Right hindlimb (tissue), 1 donor: ENCODE data around the gene KCNJ12.
"Not testable (repeated sequence)": the region's sequence is repeated elsewhere in the genome, so short reads cannot be mapped to it uniquely, and the experiment has no call there.

Source experiments
- DNase-seq: peaks from one replicate; pipeline ENCODE4 v3.0.0-alpha.2; 2018

KCNJ12 gene

GRCh38 chr17:21422311-21423189 lies 46.4 kb downstream of the KCNJ12 start:
- DNase-seq, result not testable (repeated sequence)

- DNase-seq, result not testable (repeated sequence)
Observed at GRCh38 chr17:21423190-21423493, 47.0 kb downstream of the KCNJ12 start.

- not testable (repeated sequence) for DNase-seq
Observed at GRCh38 chr17:21424697-21425096, 48.5 kb downstream of the KCNJ12 start.

- no peak for DNase-seq
Observed at GRCh38 chr17:21425321-21425720, 49.2 kb downstream of the KCNJ12 start.

DNA sequence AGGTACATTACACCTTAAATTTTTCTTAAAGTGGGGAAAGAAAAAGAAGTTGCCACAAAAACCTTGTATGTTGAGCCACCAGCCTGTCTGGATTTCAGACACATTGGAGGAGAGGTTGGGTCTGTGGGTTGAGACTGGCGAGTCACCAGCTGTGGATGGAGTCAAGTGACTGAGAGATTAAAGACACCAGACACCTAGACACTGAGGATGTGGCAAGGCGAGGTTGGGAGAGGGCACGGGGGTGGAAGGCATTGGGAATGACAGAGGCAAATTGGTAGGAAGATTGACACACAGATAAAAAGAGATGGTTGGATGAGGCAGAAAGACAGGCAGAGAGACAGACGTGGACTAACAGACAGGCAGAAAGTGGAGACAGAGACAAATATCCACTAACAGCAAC lies 49.6 kb downstream of the KCNJ12 start:
- no peak for DNase-seq

GRCh38 chr17:21426246-21426645 lies 50.1 kb downstream of the KCNJ12 start:
- not testable (repeated sequence) for DNase-seq

DNA sequence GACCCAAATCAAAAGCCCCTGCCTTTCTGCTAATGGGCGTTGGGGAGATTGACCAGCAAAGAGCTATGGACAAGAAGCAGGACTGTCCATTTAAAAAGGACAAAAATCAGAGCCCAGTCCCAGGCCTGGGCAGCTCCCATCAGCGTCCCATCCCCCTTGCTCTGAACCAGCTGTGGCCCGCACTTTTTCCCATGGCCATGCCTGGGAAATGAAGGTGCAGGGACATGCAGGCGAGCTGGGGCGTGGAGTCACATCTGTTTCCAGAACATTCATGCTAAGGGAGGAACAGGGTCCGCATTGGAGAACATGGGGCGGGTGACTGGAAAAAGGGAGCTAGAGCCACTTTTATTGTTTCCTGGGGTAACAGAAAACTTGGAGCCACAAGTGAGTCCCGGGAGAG lies 50.7 kb downstream of the KCNJ12 start:
- DNase-seq, result not testable (repeated sequence)

DNA sequence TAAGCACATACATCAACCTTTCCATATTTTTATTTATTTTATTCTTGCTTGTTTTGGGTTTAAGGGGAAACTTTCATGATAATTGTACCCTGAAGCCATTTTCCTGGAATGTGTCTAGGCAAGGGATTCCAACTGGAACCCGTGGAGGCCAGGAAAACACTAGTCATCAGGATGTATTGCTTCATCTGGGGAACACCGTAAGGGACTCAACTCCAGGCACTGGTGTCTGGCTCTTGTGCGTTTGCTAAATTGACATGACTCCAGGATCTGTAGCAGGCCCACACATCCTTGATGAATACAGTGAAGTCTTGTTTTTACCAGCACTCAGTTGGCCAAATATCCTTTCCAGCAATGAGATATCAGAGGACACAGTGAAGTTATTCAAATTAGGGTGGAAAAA lies 51.6 kb downstream of the KCNJ12 start:
- not testable (repeated sequence) for DNase-seq

DNA sequence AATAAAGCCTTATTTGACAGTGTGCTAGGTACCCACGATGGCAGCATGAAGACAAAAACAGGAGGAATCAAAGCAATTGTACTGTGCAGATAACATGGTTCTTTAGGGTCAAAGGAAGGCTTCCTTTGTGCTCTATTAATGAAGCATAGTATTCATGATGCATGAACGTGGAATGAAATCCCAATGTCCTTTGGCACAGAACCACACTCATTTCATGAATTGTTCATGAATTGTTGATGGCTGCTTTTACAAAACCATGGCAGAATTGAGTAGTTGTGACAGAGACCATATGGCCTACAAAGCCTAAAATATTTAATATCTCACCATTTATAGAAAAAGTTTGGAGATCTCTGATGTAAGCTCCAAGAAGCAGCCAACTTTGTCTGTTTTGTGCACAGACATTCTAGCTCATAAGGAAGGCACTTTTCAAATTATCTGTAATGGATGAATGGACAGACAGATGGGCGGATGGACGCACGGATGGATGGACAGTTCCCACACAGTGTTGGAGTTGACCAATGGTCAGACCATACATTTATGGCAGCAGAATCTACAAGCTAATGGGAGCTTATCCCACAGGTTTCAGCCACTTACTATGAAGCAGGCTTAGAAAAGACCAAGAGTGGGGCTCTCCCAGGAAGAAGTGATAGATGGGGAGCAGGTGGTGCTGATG lies 52.7 kb downstream of the KCNJ12 start:
- not testable (repeated sequence) for DNase-seq

DNA sequence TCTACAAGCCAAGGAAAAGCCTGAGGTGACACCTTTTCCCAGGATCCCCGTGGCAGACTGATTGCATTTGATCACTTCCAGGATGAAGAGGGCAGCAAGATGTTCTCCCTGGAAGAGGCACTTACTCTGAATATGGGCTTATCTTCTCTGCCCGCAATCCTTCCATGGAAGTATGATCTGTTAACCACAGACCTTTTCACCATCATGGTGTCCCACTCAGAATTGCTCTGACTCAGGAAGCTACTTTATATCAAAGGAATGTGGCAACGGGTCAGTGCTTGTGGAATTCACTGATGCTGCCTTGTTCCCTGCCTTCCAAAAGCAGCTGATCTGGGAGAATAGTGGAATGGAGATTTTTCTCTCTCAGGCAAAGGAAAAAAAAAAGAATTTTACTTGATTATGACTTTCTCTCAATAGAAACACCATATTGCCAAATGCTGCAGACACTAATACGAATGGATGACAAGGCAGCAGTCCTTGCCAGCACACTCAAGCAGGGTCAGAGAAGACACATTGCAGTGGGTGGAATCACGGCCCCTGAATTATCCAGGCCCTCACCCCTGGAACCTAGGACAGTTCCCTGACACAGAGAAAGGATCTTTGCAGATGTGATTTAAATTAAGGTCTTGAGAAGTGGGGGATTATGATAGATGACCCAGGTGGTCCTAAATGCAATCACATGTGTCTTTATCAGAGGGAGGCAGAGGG lies 53.9 kb downstream of the KCNJ12 start:
- not testable (repeated sequence) for DNase-seq

- not testable (repeated sequence) for DNase-seq
Observed at GRCh38 chr17:21433971-21434370, 57.8 kb downstream of the KCNJ12 start.

- not testable (repeated sequence) for DNase-seq
Observed at GRCh38 chr17:21434976-21435375, 58.8 kb downstream of the KCNJ12 start.

DNA sequence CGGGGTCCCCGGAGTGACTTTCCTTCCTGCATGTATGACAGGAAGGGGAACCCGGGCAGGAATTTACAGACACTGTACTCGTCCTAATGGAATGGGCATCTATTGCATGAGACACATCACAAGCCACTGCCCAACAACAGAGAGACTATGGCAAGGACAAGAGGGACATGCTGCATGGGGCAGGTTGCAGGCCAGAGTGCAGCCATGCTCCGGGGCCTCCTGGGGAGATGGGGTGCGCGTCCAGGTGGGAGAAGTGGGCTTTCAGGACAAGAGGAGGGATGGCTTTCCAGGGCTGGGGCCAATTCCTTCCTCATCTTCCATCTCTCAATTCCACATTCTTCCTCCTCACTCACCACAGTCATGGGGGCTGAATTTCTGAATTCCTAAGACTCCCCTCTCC lies 60.3 kb downstream of the KCNJ12 start:
- not testable (repeated sequence) for DNase-seq

- DNase-seq, result not testable (repeated sequence)
Observed at GRCh38 chr17:21436883-21437836, 61.0 kb downstream of the KCNJ12 start.

- DNase-seq, result not testable (repeated sequence)
Observed at GRCh38 chr17:21438316-21439014, 62.3 kb downstream of the KCNJ12 start.

- not testable (repeated sequence) for DNase-seq
Observed at GRCh38 chr17:21439015-21439336, 62.8 kb downstream of the KCNJ12 start.

DNA sequence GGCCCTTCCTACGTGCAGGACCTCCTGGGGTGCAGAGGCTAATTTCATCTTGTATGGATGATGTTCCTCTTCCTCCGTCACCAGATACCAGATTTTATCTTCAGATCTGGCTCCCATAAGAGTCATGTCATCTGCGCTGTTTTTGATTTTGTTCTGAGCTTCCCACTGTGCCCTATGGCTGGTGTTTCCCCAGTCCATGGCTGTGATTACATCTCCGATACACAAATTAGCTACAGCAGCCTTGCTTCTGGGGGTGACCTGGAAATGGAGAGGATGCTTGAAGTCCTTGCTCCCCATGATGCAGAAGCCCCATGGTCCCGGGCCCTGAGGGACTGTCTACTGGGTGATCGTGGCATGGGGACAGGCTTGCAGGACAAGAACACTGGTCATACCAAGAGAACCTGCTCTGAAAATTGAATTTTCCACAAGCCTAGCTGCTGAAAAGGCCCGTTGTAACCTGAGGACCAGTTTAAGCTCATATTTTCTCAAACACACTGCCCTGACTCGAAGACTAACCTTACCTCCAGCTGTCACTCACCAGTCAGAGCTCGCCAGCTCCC lies 69.0 kb downstream of the KCNJ12 start:
- no peak for DNase-seq

GRCh38 chr17:21447552-21447951 lies 71.4 kb downstream of the KCNJ12 start:
- DNase-seq, result not testable (repeated sequence)

- not testable (repeated sequence) for DNase-seq
Observed at GRCh38 chr17:21449891-21450290, 73.7 kb downstream of the KCNJ12 start.

DNA sequence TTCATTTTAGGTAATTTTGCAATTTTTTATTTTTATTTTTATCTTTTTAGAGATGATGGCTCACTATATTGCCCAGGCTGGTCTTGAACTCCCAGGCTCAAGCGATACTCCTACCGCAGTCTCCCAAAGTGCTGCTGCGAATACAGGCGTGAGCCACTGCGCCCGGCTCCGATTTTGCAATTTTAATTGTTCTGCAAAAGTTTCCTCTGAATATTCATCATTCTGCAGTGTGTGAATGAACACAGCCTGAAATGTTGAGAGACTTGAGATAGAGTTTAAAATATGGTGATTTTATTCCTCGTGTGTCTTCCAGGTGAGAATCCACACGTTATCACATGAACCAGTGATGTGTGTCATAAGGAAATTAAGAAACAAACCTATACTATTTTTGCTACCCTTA lies 75.8 kb downstream of the KCNJ12 start:
- no peak for DNase-seq

DNA sequence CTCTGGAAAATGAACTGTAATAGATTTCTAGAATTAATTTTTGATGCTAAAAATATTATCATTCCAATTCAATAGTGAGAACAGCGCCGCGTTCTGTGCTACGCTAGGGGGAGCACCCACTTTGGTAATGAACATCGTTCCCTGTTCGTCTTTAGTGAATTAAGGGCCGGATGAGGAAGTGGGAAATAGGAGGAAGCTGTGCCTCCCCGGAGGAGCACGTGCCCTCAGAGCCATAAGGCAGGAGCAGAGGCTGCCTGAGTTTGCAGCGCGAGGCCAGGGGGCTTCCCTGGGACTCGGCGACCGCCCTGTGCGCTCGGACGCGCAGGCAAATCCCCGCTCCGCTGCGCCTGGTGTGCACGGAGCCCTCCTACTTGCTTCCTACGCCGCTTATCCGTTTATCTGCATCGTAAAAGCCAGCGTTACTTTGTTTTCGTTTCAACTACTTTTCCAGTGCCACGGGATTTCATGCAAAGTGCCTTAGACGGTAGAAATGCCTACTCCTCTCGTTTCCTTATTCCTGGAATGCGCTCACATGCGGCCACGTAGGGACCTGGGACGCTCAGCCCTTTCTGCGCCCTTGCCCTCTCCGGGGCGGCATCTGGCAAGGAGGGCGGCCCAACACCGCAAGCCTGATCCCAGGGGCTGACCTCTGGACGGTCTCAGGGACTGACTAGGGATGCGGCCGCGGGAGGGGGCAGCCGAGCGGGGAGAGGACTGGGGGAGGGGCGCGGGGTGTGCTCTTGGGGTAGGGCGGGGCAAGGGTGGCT lies 76.4 kb downstream of the KCNJ12 start:
- DNase-seq, result peak; percentile 83
